OCI-LY7 (cell line): Measurements from ENCODE around the gene COPZ2. TPM values are rescaled to one million over a fixed set of nuclear protein-coding genes. Genes with fewer than 3 reads are reported as not detected.
"Not testable (repeated sequence)": the region's sequence is repeated elsewhere in the genome, so short reads cannot be mapped to it uniquely, and the experiment has no call there.

Experiments used
- BruUV-seq: library from RNA; stranded (reverse); fragments of 400-500 nt; replicated peaks from 2 replicates; lab custom pipeline; 2021; lab: Mats Ljungman, UMichigan
- CTCF ChIA-PET: fragments of 300-600 bp; sonication (Branson Sonifier 250); formaldehyde crosslinking; loops from one replicate; lab custom pipeline; 2022; ENCODE audit warnings: antibody characterized with exemption; ENCODE audit not compliant: unreplicated experiment; lab: Charles Lee
- POLR2A ChIA-PET: fragments of 300-600 bp; sonication (Branson Sonifier 250); formaldehyde crosslinking; loops from one replicate; lab custom pipeline; 2022; ENCODE audit warnings: antibody characterized with exemption; lab: Charles Lee
- DNase-seq: peaks from one replicate; pipeline ENCODE4 v3.0.0-alpha.2; 2015; ENCODE audit warnings: low spot score
- H2AFZ ChIP-seq: fragments of 200-600 bp; sonication (generic), shearing (Covaris generic); 2 replicates; pipeline ENCODE4 v1.6.1; 2014; ENCODE audit warnings: mild to moderate bottlenecking, antibody characterized with exemption, low read length, moderate library complexity
- H3K27ac ChIP-seq: fragments of 200-600 bp; sonication (generic); 2 replicates; pipeline ENCODE4 v1.5.1; 2014; ENCODE audit warnings: mixed run types, low read depth, mild to moderate bottlenecking, moderate library complexity, low read length, inconsistent platforms; ENCODE audit not compliant: poor library complexity, severe bottlenecking
- H3K36me3 ChIP-seq: fragments of 200-600 bp; sonication (generic); 2 replicates; pipeline ENCODE4 v1.6.1; 2014; ENCODE audit warnings: mild to moderate bottlenecking, antibody characterized with exemption, low read length, moderate library complexity, mixed read lengths; ENCODE audit not compliant: insufficient read depth
- H3K4me1 ChIP-seq: fragments of 200-600 bp; sonication (generic); 2 replicates; pipeline ENCODE4 v1.5.1; 2014; ENCODE audit warnings: mild to moderate bottlenecking, low read length; ENCODE audit not compliant: insufficient read depth, poor library complexity, severe bottlenecking
- H3K4me2 ChIP-seq: fragments of 200-600 bp; sonication (generic); 2 replicates; pipeline ENCODE4 v1.6.1; 2014; ENCODE audit warnings: mild to moderate bottlenecking, low read length
- H3K4me3 ChIP-seq: fragments of 200-600 bp; sonication (generic); 2 replicates; pipeline ENCODE4 v1.5.1; 2014; ENCODE audit warnings: mild to moderate bottlenecking, low read depth, low read length; ENCODE audit not compliant: poor library complexity, severe bottlenecking
- H3K79me2 ChIP-seq: fragments of 200-600 bp; sonication (generic); 2 replicates; pipeline ENCODE4 v1.6.1; 2016; ENCODE audit warnings: low read depth, mild to moderate bottlenecking, low read length, moderate library complexity, mixed read lengths; ENCODE audit not compliant: insufficient read depth
- H3K9me2 ChIP-seq: fragments of 200-600 bp; sonication (generic); 2 replicates; pipeline ENCODE4 v1.6.1; 2016; ENCODE audit warnings: mild to moderate bottlenecking, low read length, mixed read lengths; ENCODE audit not compliant: insufficient read depth
- H3K9me3 ChIP-seq: fragments of 200-600 bp; sonication (generic); 2 replicates; pipeline ENCODE4 v1.6.1; 2014; ENCODE audit warnings: mild to moderate bottlenecking, mixed run types, low read length, mixed read lengths
- H4K20me1 ChIP-seq: fragments of 200-600 bp; sonication (generic); 2 replicates; pipeline ENCODE4 v1.6.1; 2014; ENCODE audit warnings: mild to moderate bottlenecking, antibody characterized with exemption, low read length, moderate library complexity, mixed read lengths; ENCODE audit not compliant: insufficient read depth
- CTCF ChIP-seq: fragments of 200-600 bp; sonication (generic); conservative IDR thresholded peaks from 2 replicates; pipeline ENCODE4 v1.5.1; 2014; ENCODE audit warnings: mild to moderate bottlenecking, antibody characterized with exemption, low read length, moderate library complexity, mixed read lengths
- EZH2phosphoT487 ChIP-seq: fragments of 200-600 bp; sonication (generic); IDR thresholded peaks from 2 replicates; pipeline ENCODE4 v1.6.1; 2018; ENCODE audit warnings: low read depth, borderline replicate concordance, mild to moderate bottlenecking, mixed run types, antibody characterized with exemption, low read length, moderate library complexity, mixed read lengths
- intact Hi-C: fragments of 100-400 bp; cut with micrococcal nuclease; formaldehyde crosslinking; loops from one replicate; pipeline ENCODE4 v1.10.0; 2022; ENCODE audit not compliant: unreplicated experiment
- total RNA-seq, 2 experiments: library from RNA; depleted of rRNA in 1 of 2; stranded (reverse); fragments of >200 nt in 1 of 2; shearing (Covaris generic) in 1 of 2; gene quantifications; 2 replicates each; pipeline ENCODE4 v1.2.3, GENCODE V29; 2014 to 2022

COPZ2 gene
- total RNA-seq, 2 experiments from 2014 or later = 1.2 to 1.7 TPM

DNA sequence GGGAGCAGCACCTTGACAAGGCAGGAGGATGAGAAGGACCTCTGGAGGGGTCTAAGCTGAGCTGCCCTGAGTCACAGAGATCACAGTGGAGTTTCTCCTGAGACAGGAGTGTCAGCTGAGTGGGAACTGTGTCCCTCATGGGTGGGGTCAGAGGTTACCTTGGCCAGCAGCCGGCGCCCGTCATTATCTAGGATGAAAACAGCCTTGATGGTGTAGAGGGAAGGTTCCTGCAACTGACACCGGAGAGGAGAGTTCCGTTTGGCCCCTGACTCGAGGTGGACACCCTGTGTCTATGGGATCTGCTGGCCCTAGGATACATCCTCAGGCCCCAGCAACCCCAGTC lies 933 bp downstream of the COPZ2 start:
- BruUV-seq = no TSS peak
- Histone ChIP-seq H3K4me1 (no peaks in the 10 kb centered on the region), H3K9me2 (no peaks in the 10 kb centered on the region), H3K9me3 (no peaks in the 10 kb centered on the region), H3K79me2 (no peaks in the 10 kb centered on the region), H3K4me2 (no peak overlapping the region), H3K4me3 (no peak overlapping the region), H4K20me1 (no peaks in the 10 kb centered on the region), H3K36me3 (no peaks in the 10 kb centered on the region), H2AFZ (no peak overlapping the region), H3K27ac (no peak overlapping the region)
- no peak for DNase-seq
- ChIA-PET POLR2A (no interaction called here), CTCF (interaction anchor here (1.2 kb wide), 1 partner anchor 9 kb away, joined by 4 read pairs; no protein-coding TSS in a partner anchor)
- no peak for TF ChIP-seq EZH2phosphoT487
- no peak for TF ChIP-seq CTCF
- intact Hi-C loops = no loop called here

DNA sequence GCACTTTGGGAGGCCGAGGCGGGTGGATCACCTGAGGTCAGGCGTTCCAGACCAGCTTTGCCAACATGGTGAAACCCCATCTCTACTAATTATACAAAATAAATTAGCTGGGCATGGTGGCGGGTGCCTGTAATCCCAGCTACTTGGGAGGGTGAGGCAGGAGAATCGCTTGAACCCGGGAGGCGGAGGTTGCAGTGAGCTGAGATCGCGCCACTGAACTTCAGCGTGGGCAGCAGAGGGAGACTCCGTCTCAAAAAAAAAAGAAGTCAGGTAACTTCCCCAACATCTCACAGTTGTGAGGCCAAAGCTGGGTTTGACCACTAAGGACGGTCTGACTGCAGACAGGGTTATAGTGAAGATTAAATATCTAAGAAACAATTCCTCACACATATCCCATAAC lies 2.9 kb downstream of the COPZ2 start:
- H3K4me1 ChIP-seq, H3K4me2 ChIP-seq, H3K9me3 ChIP-seq, H2AFZ ChIP-seq, H4K20me1 ChIP-seq, H3K9me2 ChIP-seq, H3K79me2 ChIP-seq, H3K27ac ChIP-seq, DNase-seq, CTCF ChIA-PET, POLR2A ChIA-PET, H3K4me3 ChIP-seq, H3K36me3 ChIP-seq, BruUV-seq, intact Hi-C loops: not testable (repeated sequence)

DNA sequence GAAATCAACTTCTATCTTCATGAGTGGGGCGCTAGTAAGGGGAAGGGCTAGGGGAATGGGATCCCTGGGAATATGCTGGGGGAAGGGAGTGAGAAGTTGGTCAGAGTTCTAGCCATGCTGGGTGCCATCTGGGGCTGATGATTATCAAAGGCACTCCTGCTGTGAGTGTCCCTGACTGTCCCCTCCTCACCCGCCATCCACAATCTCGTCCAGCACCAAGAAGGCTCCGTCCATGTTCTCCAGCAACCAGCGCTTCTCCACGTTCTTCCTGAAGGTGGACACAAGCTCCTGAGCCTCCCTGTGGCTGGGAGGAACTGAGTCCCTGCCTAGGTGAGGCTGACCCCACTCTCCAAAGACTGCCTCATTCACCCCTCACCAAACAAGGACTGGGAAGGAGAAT lies 5.6 kb downstream of the COPZ2 start:
- no peak overlapping the region for H3K4me3 ChIP-seq
- no peak for TF ChIP-seq CTCF
- no peak for TF ChIP-seq EZH2phosphoT487
- H3K9me3 ChIP-seq = no peaks in the 10 kb centered on the region
- no peak overlapping the region for H3K27ac ChIP-seq
- no peak for DNase-seq
- no peak overlapping the region for H3K4me2 ChIP-seq
- no peak overlapping the region for H2AFZ ChIP-seq
- H3K9me2 ChIP-seq = no peaks in the 10 kb centered on the region
- H3K4me1 ChIP-seq = no peaks in the 10 kb centered on the region
- no TSS peak for BruUV-seq
- no peaks in the 10 kb centered on the region for H3K36me3 ChIP-seq
- H4K20me1 ChIP-seq = no peaks in the 10 kb centered on the region
- ChIA-PET POLR2A (no interaction called here), CTCF (no interaction called here)
- H3K79me2 ChIP-seq = no peaks in the 10 kb centered on the region
- intact Hi-C loops = no loop called here
